ENCODE data around the gene EXPH5. TPM values are rescaled to one million over a fixed set of nuclear protein-coding genes. Genes with fewer than 3 reads are reported as not detected.

Gene EXPH5
- total and polyA plus RNA-seq, 9 of the 15 experiments (the other 6 are each of a cell fraction or from before 2014, with no cell fraction given) = 1.3 to 8.5 (median 4.8) TPM

DNA sequence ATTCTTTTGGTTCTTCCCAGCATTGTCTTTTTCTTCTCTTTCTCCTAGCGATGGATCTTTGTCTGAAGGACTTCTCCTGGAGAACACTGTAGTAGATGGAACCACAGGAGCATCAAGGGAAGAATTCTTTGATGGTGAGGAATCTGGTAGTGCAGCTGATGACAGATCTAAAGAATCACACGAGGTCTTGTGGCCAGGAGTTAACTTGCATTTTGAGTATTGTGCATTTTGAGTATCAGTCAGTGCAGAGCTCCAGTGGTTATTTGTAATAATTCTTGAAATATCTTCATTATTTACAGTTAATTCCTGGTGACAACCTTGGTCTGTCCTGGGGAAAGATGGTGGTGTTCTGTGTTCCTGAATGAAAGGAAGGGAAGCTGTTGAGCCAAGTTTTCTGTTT lies 80.9 kb downstream of the EXPH5 start:
- ChIA-PET POLR2A (no interaction called here), CTCF (ENCODE audit: low intra/inter-chr PET ratio) (no interaction called here)
- no peak for ATAC-seq
- Histone ChIP-seq H3K4me1 (replicated peaks in 1 of 2; ENCODE audit: control insufficient read depth in 2 of 2, insufficient read depth in 2 of 2, low read length in 2 of 2) (no peaks in the 10 kb centered on the region; a peak in 1 of 5 replicates), H4K20me1 (replicated peaks; ENCODE audit: control insufficient read depth, insufficient read depth, low read length) (no peaks in the 10 kb centered on the region), H3K36me3 (ENCODE audit: control insufficient read depth, insufficient read depth, low read length) (peaks cover 33% of the 10 kb centered on the region), H3K27ac (ENCODE audit: extremely low read depth, low read depth, low read length) (no peak overlapping the region), H3K9me3 (replicated peaks; ENCODE audit: control insufficient read depth, insufficient read depth, low read depth, low read length) (0 out of 2 replicates have a peak, but pooled peaks cover 3% of the 10 kb centered on the region), H3K4me3 (no peak overlapping the region), H3K27me3 (ENCODE audit: control insufficient read depth in 2 of 2, insufficient read depth in 2 of 2, low read length in 2 of 2) (no peaks in the 10 kb centered on the region), H3K4me2 (ENCODE audit: insufficient read depth, low read length) (no peak overlapping the region), H2AFZ (ENCODE audit: low read depth, low read length) (no peak overlapping the region), H3K9me1 (ENCODE audit: control insufficient read depth, insufficient read depth, low read length) (no peaks in the 10 kb centered on the region), H3K9ac (ENCODE audit: insufficient read depth in 1 of 2, low read depth in 2 of 2, low read length in 2 of 2) (no peak overlapping the region), H3K79me2 (ENCODE audit: control insufficient read depth, insufficient read depth, low read length) (no peaks in the 10 kb centered on the region)
- intact Hi-C loops (cut with micrococcal nuclease) (no loop called here), in situ Hi-C loops (cut with MboI) (no loop called here)
- 52% methylated on average over 2 of the region's 2 CpGs for WGBS (ENCODE audit: insufficient coverage, low coverage, missing lambda C conversion rate)
- BruUV-seq (replicated peaks) = no TSS peak
- DNase-seq (ENCODE audit: extremely low read depth in 1 of 4, low spot score in 3 of 4) = no peak
- peak; percentile 23 for FAIRE-seq
- no peak for TF ChIP-seq ZNF318 (IDR thresholded peaks at IDR 0.05; ENCODE audit: borderline replicate concordance in 1 of 2, low read depth in 1 of 2)
- no peak for TF ChIP-seq CC2D1A (IDR thresholded peaks at IDR 0.05)
- TF ChIP-seq SRSF9 (IDR thresholded peaks at IDR 0.05; ENCODE audit: borderline replicate concordance, low read depth, low read length) = no peak
- TF ChIP-seq CAMTA2 (CRISPR knock-in tag; conservative IDR thresholded peaks at IDR 0.05) = no peak
- no peak for TF ChIP-seq RB1 (IDR thresholded peaks at IDR 0.05; ENCODE audit: low read depth)
- no peak for TF ChIP-seq SUPT5H (IDR thresholded peaks at IDR 0.05)
- no peak for TF ChIP-seq ZNF133 (CRISPR knock-in tag; IDR thresholded peaks at IDR 0.05)
- TF ChIP-seq BDP1 (IDR thresholded peaks at IDR 0.05; ENCODE audit: insufficient read depth, insufficient read length) = no peak
- no peak for TF ChIP-seq PTTG1 (tag; IDR thresholded peaks at IDR 0.05; ENCODE audit: low read depth)
- TF ChIP-seq PATZ1 (CRISPR knock-in tag; IDR thresholded peaks at IDR 0.05; ENCODE audit: borderline replicate concordance) = no peak
- TF ChIP-seq NCOA2 (IDR thresholded peaks at IDR 0.05; ENCODE audit: partially characterized antibody in 2 of 2) = no peak
